ENCODE results near the gene SLC5A5.

Gene SLC5A5

GRCh38 chr19:17836530-17836929, 35.2 kb upstream of the SLC5A5 start:
- Histone ChIP-seq H3K27ac (ENCODE audit: low read depth, low read length) (no peak overlapping the region), H3K4me3 (ENCODE audit: low read length) (no peak overlapping the region), H3K4me1 (ENCODE audit: control insufficient read depth, low read length) (no peaks in the 10 kb centered on the region), H3K79me2 (ENCODE audit: control insufficient read depth, low read length) (no peaks in the 10 kb centered on the region), H3K9me2 (replicated peaks; ENCODE audit: control insufficient read depth, low read length) (no peaks in the 10 kb centered on the region), H3K4me2 (ENCODE audit: low read length) (no peak overlapping the region), H3K27me3 (ENCODE audit: control insufficient read depth, low read length) (no peaks in the 10 kb centered on the region), H4K20me1 (ENCODE audit: control insufficient read depth, insufficient read depth, low read depth, low read length) (no peaks in the 10 kb centered on the region), H3K9me3 (ENCODE audit: control insufficient read depth, insufficient read depth, low read length) (no peaks in the 10 kb centered on the region), H3F3A (ENCODE audit: control insufficient read depth, insufficient read depth) (no peaks in the 10 kb centered on the region), H3K36me3 (ENCODE audit: control insufficient read depth, low read length) (no peaks in the 10 kb centered on the region)
- TF ChIP-seq, protein P1, sequence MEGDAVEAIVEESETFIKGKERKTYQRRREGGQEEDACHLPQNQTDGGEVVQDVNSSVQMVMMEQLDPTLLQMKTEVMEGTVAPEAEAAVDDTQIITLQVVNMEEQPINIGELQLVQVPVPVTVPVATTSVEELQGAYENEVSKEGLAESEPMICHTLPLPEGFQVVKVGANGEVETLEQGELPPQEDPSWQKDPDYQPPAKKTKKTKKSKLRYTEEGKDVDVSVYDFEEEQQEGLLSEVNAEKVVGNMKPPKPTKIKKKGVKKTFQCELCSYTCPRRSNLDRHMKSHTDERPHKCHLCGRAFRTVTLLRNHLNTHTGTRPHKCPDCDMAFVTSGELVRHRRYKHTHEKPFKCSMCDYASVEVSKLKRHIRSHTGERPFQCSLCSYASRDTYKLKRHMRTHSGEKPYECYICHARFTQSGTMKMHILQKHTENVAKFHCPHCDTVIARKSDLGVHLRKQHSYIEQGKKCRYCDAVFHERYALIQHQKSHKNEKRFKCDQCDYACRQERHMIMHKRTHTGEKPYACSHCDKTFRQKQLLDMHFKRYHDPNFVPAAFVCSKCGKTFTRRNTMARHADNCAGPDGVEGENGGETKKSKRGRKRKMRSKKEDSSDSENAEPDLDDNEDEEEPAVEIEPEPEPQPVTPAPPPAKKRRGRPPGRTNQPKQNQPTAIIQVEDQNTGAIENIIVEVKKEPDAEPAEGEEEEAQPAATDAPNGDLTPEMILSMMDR (IDR thresholded peaks at IDR 0.05; ENCODE audit: low read depth, low read length, poor library complexity, severe bottlenecking) = no peak
- TF ChIP-seq EZH2phosphoT487 (IDR thresholded peaks at IDR 0.05; ENCODE audit: borderline replicate concordance, low read length) = no peak

DNA sequence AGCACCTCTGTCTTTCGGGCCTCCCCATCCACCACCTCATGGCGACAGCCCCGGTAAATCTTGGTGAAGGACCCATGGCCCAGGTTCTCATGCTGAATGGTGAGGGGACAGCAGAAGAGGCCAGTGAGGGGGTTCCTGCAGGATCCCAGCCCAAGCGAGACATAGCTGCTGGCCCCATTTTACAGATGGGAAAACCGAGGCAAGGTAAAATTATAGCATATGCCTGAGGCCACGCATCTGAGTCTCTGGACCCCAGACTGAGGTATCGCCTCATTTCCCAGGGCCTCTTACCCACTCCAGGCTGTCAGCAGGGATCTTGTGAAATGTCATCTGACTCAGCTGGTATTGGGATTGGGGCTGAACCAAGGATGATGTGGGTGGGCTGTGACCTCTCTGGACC, 33.8 kb upstream of the SLC5A5 start:
- TF ChIP-seq, protein P1 (IDR thresholded peaks at IDR 0.05; ENCODE audit: low read depth, low read length, poor library complexity, severe bottlenecking) = no peak
- no peak for TF ChIP-seq EZH2phosphoT487 (IDR thresholded peaks at IDR 0.05; ENCODE audit: borderline replicate concordance, low read length)
- Histone ChIP-seq H3K4me2 (ENCODE audit: low read length) (no peak overlapping the region), H3K9me3 (ENCODE audit: control insufficient read depth, insufficient read depth, low read length) (no peaks in the 10 kb centered on the region), H3K9me2 (replicated peaks; ENCODE audit: control insufficient read depth, low read length) (no peaks in the 10 kb centered on the region), H3K79me2 (ENCODE audit: control insufficient read depth, low read length) (no peaks in the 10 kb centered on the region), H4K20me1 (ENCODE audit: control insufficient read depth, insufficient read depth, low read depth, low read length) (no peaks in the 10 kb centered on the region), H3K36me3 (ENCODE audit: control insufficient read depth, low read length) (no peaks in the 10 kb centered on the region), H3K27me3 (ENCODE audit: control insufficient read depth, low read length) (no peaks in the 10 kb centered on the region), H3K4me3 (ENCODE audit: low read length) (no peak overlapping the region), H3K27ac (ENCODE audit: low read depth, low read length) (no peak overlapping the region), H3F3A (ENCODE audit: control insufficient read depth, insufficient read depth) (no peaks in the 10 kb centered on the region), H3K4me1 (ENCODE audit: control insufficient read depth, low read length) (no peaks in the 10 kb centered on the region)

GRCh38 chr19:17840019-17840418, 31.7 kb upstream of the SLC5A5 start:
- H3F3A ChIP-seq (ENCODE audit: control insufficient read depth, insufficient read depth) = no peaks in the 10 kb centered on the region
- H3K4me1 ChIP-seq (ENCODE audit: control insufficient read depth, low read length) = no peaks in the 10 kb centered on the region
- TF ChIP-seq, protein P1 (IDR thresholded peaks at IDR 0.05; ENCODE audit: low read depth, low read length, poor library complexity, severe bottlenecking) = no peak
- TF ChIP-seq EZH2phosphoT487 (IDR thresholded peaks at IDR 0.05; ENCODE audit: borderline replicate concordance, low read length) = no peak
- no peaks in the 10 kb centered on the region for H3K36me3 ChIP-seq (ENCODE audit: control insufficient read depth, low read length)
- H3K27me3 ChIP-seq (ENCODE audit: control insufficient read depth, low read length) = no peaks in the 10 kb centered on the region
- H3K27ac ChIP-seq (ENCODE audit: low read depth, low read length) = no peak overlapping the region
- H3K4me3 ChIP-seq (ENCODE audit: low read length) = no peak overlapping the region
- no peak overlapping the region for H3K4me2 ChIP-seq (ENCODE audit: low read length)
- H4K20me1 ChIP-seq (ENCODE audit: control insufficient read depth, insufficient read depth, low read depth, low read length) = no peaks in the 10 kb centered on the region
- H3K9me3 ChIP-seq (ENCODE audit: control insufficient read depth, insufficient read depth, low read length) = no peaks in the 10 kb centered on the region
- H3K79me2 ChIP-seq (ENCODE audit: control insufficient read depth, low read length) = no peaks in the 10 kb centered on the region
- no peaks in the 10 kb centered on the region for H3K9me2 ChIP-seq (replicated peaks; ENCODE audit: control insufficient read depth, low read length)

DNA sequence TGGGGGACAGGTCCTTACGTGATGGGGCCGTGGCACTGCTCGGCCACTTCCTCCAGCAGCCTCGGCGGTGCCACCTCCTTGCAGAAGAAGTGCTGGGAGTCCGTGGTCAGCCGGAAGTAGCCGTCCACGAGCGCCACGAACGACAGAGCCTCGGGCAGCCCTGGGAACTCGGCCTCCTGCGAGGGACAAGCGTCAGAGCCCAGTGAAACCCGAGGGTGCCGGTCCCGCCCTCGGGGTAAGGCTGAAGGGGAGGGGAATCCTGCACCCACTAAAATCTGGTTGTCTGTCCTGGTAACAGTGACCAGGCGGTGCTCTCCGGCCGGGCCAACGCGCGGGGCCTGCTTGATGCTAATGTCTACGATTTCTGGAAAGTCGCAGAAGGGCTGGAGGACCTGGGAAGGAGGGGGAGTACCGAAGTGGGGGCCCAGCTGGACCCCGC, 30.4 kb upstream of the SLC5A5 start:
- Histone ChIP-seq H3K4me2 (ENCODE audit: low read length) (no peak overlapping the region), H3K79me2 (ENCODE audit: control insufficient read depth, low read length) (no peaks in the 10 kb centered on the region)

More for the DNA sequence above, 30.4 kb upstream of the SLC5A5 start:
- H3K4me3 ChIP-seq (ENCODE audit: low read length) = no peak overlapping the region
- no peak overlapping the region for H3K27ac ChIP-seq (ENCODE audit: low read depth, low read length)
- H4K20me1 ChIP-seq (ENCODE audit: control insufficient read depth, insufficient read depth, low read depth, low read length) = no peaks in the 10 kb centered on the region
- no peaks in the 10 kb centered on the region for H3K9me3 ChIP-seq (ENCODE audit: control insufficient read depth, insufficient read depth, low read length)
- no peaks in the 10 kb centered on the region for H3K9me2 ChIP-seq (replicated peaks; ENCODE audit: control insufficient read depth, low read length)
- H3K36me3 ChIP-seq (ENCODE audit: control insufficient read depth, low read length) = no peaks in the 10 kb centered on the region
- H3K4me1 ChIP-seq (ENCODE audit: control insufficient read depth, low read length) = no peaks in the 10 kb centered on the region
- H3F3A ChIP-seq (ENCODE audit: control insufficient read depth, insufficient read depth) = no peaks in the 10 kb centered on the region
- TF ChIP-seq, protein P1 (IDR thresholded peaks at IDR 0.05; ENCODE audit: low read depth, low read length, poor library complexity, severe bottlenecking) = no peak
- TF ChIP-seq EZH2phosphoT487 (IDR thresholded peaks at IDR 0.05; ENCODE audit: borderline replicate concordance, low read length) = no peak
- H3K27me3 ChIP-seq (ENCODE audit: control insufficient read depth, low read length) = no peaks in the 10 kb centered on the region

Data from DOHH2 (cell line).